H1 (cell line): Measurements from ENCODE around the gene FAM3B. TPM values are rescaled to one million over a fixed set of nuclear protein-coding genes. Genes with fewer than 3 reads are reported as not detected.

Experiments
- CTCF ChIA-PET: fragments of 300-600 bp; sonication (Branson Sonifier 250); formaldehyde crosslinking; loops from one replicate; lab custom pipeline; 2021; ENCODE audit not compliant: partially characterized antibody; lab: Charles Lee
- POLR2A ChIA-PET: fragments of 300-600 bp; sonication (Branson Sonifier 250); formaldehyde crosslinking; loops from one replicate; lab custom pipeline; 2021; ENCODE audit warnings: inconsistent platforms; ENCODE audit not compliant: partially characterized antibody; lab: Charles Lee
- DNase-seq, 2 experiments: peaks; one replicate each; pipeline versions ENCODE4 v3.0.0 to v3.0.0-alpha.2; 2010 to 2022; ENCODE audit warnings: low spot score in 2 of 2, low read depth in 1 of 2, mixed read lengths in 1 of 2
- FAIRE-seq: peaks from 2 replicates; lab custom pipeline; 2011; peaks lifted over from hg19 to GRCh38; lab: Jason Lieb, UNC
- H2AFZ ChIP-seq: 2 replicates; pipeline ENCODE4 v1.8.1; 2012; ENCODE audit warnings: low read length, inconsistent platforms
- H2AK5ac ChIP-seq: 2 replicates; pipeline ENCODE4 v1.6.1; 2013; ENCODE audit warnings: low read depth, low read length
- H2BK120ac ChIP-seq: replicated peaks from 2 replicates; pipeline ENCODE3; 2013; ENCODE audit warnings: low read depth, low read length, inconsistent platforms
- H2BK12ac ChIP-seq: 2 replicates; pipeline ENCODE4 v1.6.1; 2013; ENCODE audit warnings: low read depth, low read length
- H2BK15ac ChIP-seq: 2 replicates; pipeline ENCODE4 v1.6.1; 2013; ENCODE audit warnings: low read length
- H2BK20ac ChIP-seq: 2 replicates; pipeline ENCODE4 v1.6.1; 2013; ENCODE audit warnings: low read length
- H2BK5ac ChIP-seq: 2 replicates; pipeline ENCODE4 v1.6.1; 2013; ENCODE audit warnings: low read depth, low read length
- H3K14ac ChIP-seq: 2 replicates; pipeline ENCODE4 v1.6.1; 2013; ENCODE audit warnings: inconsistent platforms; ENCODE audit not compliant: insufficient read length
- H3K18ac ChIP-seq: 2 replicates; pipeline ENCODE4 v1.6.1; 2013; ENCODE audit warnings: low read length; ENCODE audit errors: extremely low read depth
- H3K23ac ChIP-seq: 2 replicates; pipeline ENCODE4 v1.6.1; 2013; ENCODE audit warnings: inconsistent platforms; ENCODE audit not compliant: insufficient read length
- H3K23me2 ChIP-seq: 2 replicates; pipeline ENCODE4 v1.6.1; 2013; ENCODE audit warnings: low read depth, low read length
- H3K27ac ChIP-seq: 2 replicates; pipeline ENCODE4 v1.6.1; 2011; ENCODE audit warnings: low read depth, low read length, inconsistent platforms
- H3K27me3 ChIP-seq, 4 experiments: replicated peaks in 1 of 4; 1 replicate in 1 of 4; 2 replicates in 3 of 4; pipeline versions ENCODE4 v1.6.1 to v1.8.1; 2011 to 2013; ENCODE audit warnings: low read length in 3 of 4, mild to moderate bottlenecking in 3 of 4, inconsistent platforms in 2 of 4, mixed read lengths in 2 of 4, moderate library complexity in 1 of 4; ENCODE audit not compliant: control insufficient read depth in 3 of 4, insufficient read depth in 3 of 4; ENCODE audit errors: extremely low read depth in 1 of 4
- H3K36me3 ChIP-seq, 4 experiments: 2 replicates each; pipeline versions ENCODE4 v1.6.1 to v1.8.1; 2011 to 2013; ENCODE audit warnings: mild to moderate bottlenecking in 4 of 4, low read length in 3 of 4, moderate library complexity in 2 of 4, control low read depth in 1 of 4, inconsistent platforms in 1 of 4; ENCODE audit not compliant: insufficient read depth in 4 of 4, control insufficient read depth in 2 of 4
- H3K4ac ChIP-seq: replicated peaks from 2 replicates; pipeline ENCODE3; 2013; ENCODE audit warnings: low read length, low read depth, mixed read lengths, inconsistent platforms; ENCODE audit not compliant: insufficient read length
- H3K4me1 ChIP-seq, 4 experiments: replicated peaks in 1 of 4; 1 replicate in 1 of 4; 2 replicates in 3 of 4; pipeline versions ENCODE4 v1.6.1 to v1.8.1; 2011 to 2013; ENCODE audit warnings: low read length in 3 of 4, inconsistent platforms in 2 of 4, mixed read lengths in 1 of 4; ENCODE audit not compliant: insufficient read depth in 4 of 4, control insufficient read depth in 3 of 4
- H3K4me2 ChIP-seq, 2 experiments: 2 replicates each; pipeline versions ENCODE4 v1.6.1 to v1.8.1; 2011 to 2013; ENCODE audit warnings: low read depth in 2 of 2, low read length in 2 of 2, control low read depth in 1 of 2, inconsistent platforms in 1 of 2, mild to moderate bottlenecking in 1 of 2; ENCODE audit not compliant: insufficient read depth in 1 of 2
- H3K4me3 ChIP-seq, 4 experiments: fragments of 200-600, 300-600 bp in 1 of 4; sonication (generic), shearing (Covaris generic), sonication (Bioruptor Twin) in 1 of 4; 2 replicates each; pipeline versions ENCODE4 v1.5.1 to v1.8.1; 2011 to 2016; ENCODE audit warnings: low read length in 4 of 4, low read depth in 3 of 4, control low read depth in 2 of 4, inconsistent platforms in 2 of 4, mild to moderate bottlenecking in 2 of 4, mixed read lengths in 1 of 4, moderate library complexity in 1 of 4; ENCODE audit not compliant: insufficient read depth in 2 of 4; ENCODE audit errors: extremely low read depth in 1 of 4
- H3K56ac ChIP-seq: replicated peaks from 2 replicates; pipeline ENCODE3; 2013; ENCODE audit warnings: low read depth, mild to moderate bottlenecking, mixed read lengths, low read length, inconsistent platforms; ENCODE audit not compliant: insufficient read length
- H3K79me1 ChIP-seq: 2 replicates; pipeline ENCODE4 v1.6.1; 2013; ENCODE audit warnings: low read depth, low read length, control low read depth
- H3K79me2 ChIP-seq, 2 experiments: 2 replicates each; pipeline versions ENCODE4 v1.6.1 to v1.8.1; 2012 to 2013; ENCODE audit warnings: low read length in 2 of 2, mild to moderate bottlenecking in 2 of 2, inconsistent platforms in 1 of 2; ENCODE audit not compliant: insufficient read depth in 2 of 2, control insufficient read depth in 1 of 2
- H3K9ac ChIP-seq, 4 experiments: replicated peaks in 1 of 4; 1 replicate in 1 of 4; 2 replicates in 3 of 4; pipeline versions ENCODE4 v1.6.1 to v1.8.1; 2011 to 2013; ENCODE audit warnings: low read depth in 3 of 4, low read length in 3 of 4, control low read depth in 2 of 4, mild to moderate bottlenecking in 2 of 4, moderate library complexity in 2 of 4, inconsistent platforms in 1 of 4; ENCODE audit errors: extremely low read depth in 1 of 4
- H3K9me3 ChIP-seq, 2 experiments: 2 replicates each; pipeline versions ENCODE4 v1.6.1 to v1.8.1; 2012 to 2013; ENCODE audit warnings: mild to moderate bottlenecking in 2 of 2, moderate library complexity in 2 of 2, control low read depth in 1 of 2, inconsistent platforms in 1 of 2, low read depth in 1 of 2, low read length in 1 of 2, mixed read lengths in 1 of 2; ENCODE audit not compliant: insufficient read depth in 2 of 2
- H4K20me1 ChIP-seq, 2 experiments: replicated peaks in 1 of 2; 2 replicates each; pipeline versions ENCODE3 to v1.8.1; 2011 to 2013; ENCODE audit warnings: inconsistent platforms in 2 of 2, low read length in 2 of 2, mild to moderate bottlenecking in 1 of 2; ENCODE audit not compliant: insufficient read depth in 2 of 2, control insufficient read depth in 1 of 2
- H4K5ac ChIP-seq: 2 replicates; pipeline ENCODE4 v1.6.1; 2013; ENCODE audit warnings: low read length, low read depth, mixed read lengths, inconsistent platforms; ENCODE audit not compliant: insufficient read length
- H4K8ac ChIP-seq: 2 replicates; pipeline ENCODE4 v1.8.0; 2013; ENCODE audit warnings: mild to moderate bottlenecking, moderate library complexity, low read length, inconsistent platforms; ENCODE audit not compliant: insufficient read depth; ENCODE audit errors: extremely low read depth
- H4K91ac ChIP-seq: replicated peaks from 2 replicates; pipeline ENCODE3; 2013; ENCODE audit warnings: low read length, mixed read lengths, inconsistent platforms; ENCODE audit not compliant: insufficient read length
- BRCA1 ChIP-seq: IDR thresholded peaks from 2 replicates; pipeline ENCODE4 v1.6.1; 2012; ENCODE audit warnings: low read depth, low read length, improper control_type of control experiment
- CEBPB ChIP-seq: IDR thresholded peaks from 2 replicates; pipeline ENCODE4 v1.6.1; 2012; ENCODE audit warnings: low read depth, low read length
- CHD2 ChIP-seq: IDR thresholded peaks from 2 replicates; pipeline ENCODE4 v1.6.1; 2012; ENCODE audit warnings: low read length, improper control_type of control experiment
- EZH2 ChIP-seq: fragments of 200-600 bp; sonication (generic); IDR thresholded peaks from 2 replicates; pipeline ENCODE4 v1.7.1; 2012; ENCODE audit warnings: low read depth, mild to moderate bottlenecking, moderate library complexity, low read length, inconsistent platforms; ENCODE audit not compliant: severe bottlenecking
- NRF1 ChIP-seq: IDR thresholded peaks from 2 replicates; pipeline ENCODE4 v1.6.1; 2011; ENCODE audit warnings: mild to moderate bottlenecking, low read depth, low read length, improper control_type of control experiment
- POLR2A ChIP-seq, 2 experiments: IDR thresholded peaks; 1 replicate in 1 of 2; 2 replicates in 1 of 2; pipeline ENCODE4 v1.6.1; 2011; ENCODE audit warnings: low read depth in 2 of 2, low read length in 2 of 2, mild to moderate bottlenecking in 2 of 2; ENCODE audit errors: control extremely low read depth in 1 of 2
- POLR2AphosphoS5 ChIP-seq: IDR thresholded peaks from 2 replicates; pipeline ENCODE4 v1.6.1; 2011; ENCODE audit warnings: low read depth, low read length
- RAD21 ChIP-seq, 2 experiments: IDR thresholded peaks in 1 of 2; conservative IDR thresholded peaks in 1 of 2; 2 replicates each; pipeline ENCODE4 v1.6.1; 2011; ENCODE audit warnings: low read depth in 2 of 2, low read length in 2 of 2, improper control_type of control experiment in 1 of 2, inconsistent platforms in 1 of 2, mild to moderate bottlenecking in 1 of 2, moderate library complexity in 1 of 2
- RNF2 ChIP-seq: fragments of 200-900, 300-1000 bp; sonication (generic); IDR thresholded peaks from 2 replicates; pipeline ENCODE4 v1.7.1; 2016; ENCODE audit warnings: borderline replicate concordance, low read depth, mild to moderate bottlenecking, antibody characterized with exemption, low read length; ENCODE audit not compliant: poor library complexity, severe bottlenecking; ENCODE audit errors: missing control alignments
- SAP30 ChIP-seq: fragments of 300-600 bp; sonication (generic); IDR thresholded peaks from 2 replicates; pipeline ENCODE4 v1.7.1; 2012; ENCODE audit warnings: low read length, moderate library complexity, mild to moderate bottlenecking, inconsistent platforms; ENCODE audit not compliant: insufficient read depth, insufficient replicate concordance
- SP2 ChIP-seq: IDR thresholded peaks from 2 replicates; pipeline ENCODE4 v1.6.1; 2012; ENCODE audit warnings: mild to moderate bottlenecking, low read length, inconsistent platforms
- SP4 ChIP-seq: IDR thresholded peaks from 2 replicates; pipeline ENCODE4 v1.6.1; 2012; ENCODE audit warnings: low read length, inconsistent platforms
- TCF12 ChIP-seq: IDR thresholded peaks from 2 replicates; pipeline ENCODE4 v1.6.1; 2011; ENCODE audit warnings: low read depth, mild to moderate bottlenecking, low read length
- WGBS, 2 experiments: shearing (Covaris generic) in 1 of 2; methylation state at CpG; one replicate each; pipeline versions ENCODE4 v1.1.6 to v1.1.7; 2013 to 2015; ENCODE audit warnings: low lambda C conversion rate in 2 of 2, mixed read lengths in 2 of 2, inconsistent platforms in 1 of 2, low coverage in 1 of 2, missing lambda C conversion rate in 1 of 2; ENCODE audit not compliant: insufficient replicate concordance in 2 of 2, insufficient coverage in 1 of 2, insufficient read length in 1 of 2; ENCODE audit errors: extremely low coverage in 1 of 2, missing lambda C conversion rate in 1 of 2; 5-methylcytosine and 5-hydroxymethylcytosine counted together
- polyA plus RNA-seq, 7 experiments: library from polyadenylated mRNA; depleted of rRNA in 3 of 7; stranded (reverse) in 5 of 7; unstranded in 2 of 7; fragments of >200 nt in 5 of 7; fragments of 200-250 nt in 2 of 7; gene quantifications; 1 replicate in 5 of 7; 2 replicates in 1 of 7; 4 replicates in 1 of 7; pipeline versions ENCODE4 v1.2.1 to v1.2.3, GENCODE V29; 2011 to 2013; ENCODE audit warnings: missing spikeins in 2 of 7, mixed read lengths in 2 of 7
- total RNA-seq: library from RNA; stranded (reverse); fragmentation: NEBNext Ultra II Directional; extraction: Animal tissue kit (Norgen Biotek cat#: 25700); gene quantifications from 2 replicates; pipeline ENCODE4 v1.2.1, GENCODE V29; 2021
- TF ChIP-seq, protein P1 (sequence below): IDR thresholded peaks from 2 replicates; pipeline ENCODE4 v1.6.1; 2011; ENCODE audit warnings: low read depth, mild to moderate bottlenecking, low read length; ENCODE audit not compliant: insufficient read depth

The FAM3B gene
- total and polyA plus RNA-seq, 2 of the 8 experiments (the other 6 are each of a cell fraction or from before 2014, with no cell fraction given) = 2.0 TPM

DNA sequence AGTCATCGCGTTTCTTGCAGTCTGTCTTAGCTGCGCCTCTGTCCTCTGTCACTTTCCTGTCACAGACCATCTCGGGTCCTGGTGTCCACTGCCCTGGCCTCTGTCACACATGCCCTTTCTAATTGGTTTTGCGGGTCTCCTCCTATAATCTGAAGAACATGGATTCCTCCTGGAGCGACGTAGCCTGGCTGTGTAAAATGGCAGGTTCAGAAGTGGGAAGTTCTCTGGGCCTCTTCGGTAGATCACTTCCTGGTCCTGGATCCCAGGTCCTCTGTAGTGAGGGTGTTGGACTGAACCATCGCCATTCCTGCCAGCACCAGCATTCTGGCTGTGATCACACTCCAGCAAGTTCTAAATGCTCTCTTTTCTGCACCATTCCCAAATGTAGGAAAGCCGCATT is 857 bp downstream of the FAM3B start:
- Histone ChIP-seq H3K4ac (no peak overlapping the region), H3K4me3 (peak overlapping the region in 2 of 4 experiments; percentile 46 to 67; a peak in 6 of 8 replicates), H3K56ac (no peak overlapping the region), H3K79me2 (no peaks in the 10 kb centered on the region), H3K18ac (no peak overlapping the region), H3K23ac (no peak overlapping the region), H2BK12ac (no peak overlapping the region), H4K5ac (no peak overlapping the region), H4K91ac (no peak overlapping the region), H3K14ac (no peak overlapping the region), H3K4me1 (peaks cover 0 to 1% (median under 1%) of the 10 kb centered on the region in 4 experiments; a peak in 4 of 7 replicates), H3K23me2 (peaks cover 9% of the 10 kb centered on the region; the same call in 1 of the 2 replicates), H3K4me2 (peak overlapping the region; percentile 63 to 82), H2AFZ (no peak overlapping the region), H3K27ac (no peak overlapping the region), H2BK120ac (no peak overlapping the region), H3K9me3 (no peaks in the 10 kb centered on the region), H3K27me3 (peaks cover 0 to 16% (median 10%) of the 10 kb centered on the region in 4 experiments; a peak in 6 of 7 replicates), H2AK5ac (no peak overlapping the region; the same call in 1 of the 2 replicates), H4K8ac (no peak overlapping the region), H2BK5ac (no peak overlapping the region), H2BK20ac (0 out of 2 replicates have a peak overlapping the region, but pooled peaks have one; percentile 23), H4K20me1 (peaks cover 0 to 2% of the 10 kb centered on the region in 2 experiments), H3K79me1 (no peaks in the 10 kb centered on the region), H2BK15ac (no peak overlapping the region), H3K36me3 (no peaks in the 10 kb centered on the region), H3K9ac (no peak overlapping the region)
- ChIA-PET CTCF (interaction anchor here (0.8 to 3.8 kb wide), 3 partner anchors 34 to 52 kb away, joined by 3 to 23 read pairs (median 5); no protein-coding TSS in a partner anchor), POLR2A (no interaction called here)
- DNase-seq (no peak), FAIRE-seq (no peak)
- TF ChIP-seq SP4 = no peak
- TF ChIP-seq POLR2A (IDR thresholded peaks at IDR 0.05; ENCODE audit: control extremely low read depth in 1 of 2, low read depth in 2 of 2, low read length in 2 of 2) = no peak
- TF ChIP-seq CHD2 = no peak
- TF ChIP-seq POLR2AphosphoS5 = no peak
- no peak for TF ChIP-seq NRF1
- no peak for TF ChIP-seq SP2
- no peak for TF ChIP-seq CEBPB
- TF ChIP-seq RAD21 (IDR thresholded peaks at IDR 0.05 in 1 of 2, conservative IDR thresholded peaks at IDR 0.05 in 1 of 2; ENCODE audit: low read depth in 2 of 2, low read length in 2 of 2) = no peak
- TF ChIP-seq BRCA1 = no peak
- TF ChIP-seq TCF12 = no peak
- TF ChIP-seq EZH2 = no peak
- TF ChIP-seq RNF2 = no peak
- TF ChIP-seq SAP30 = no peak
- TF ChIP-seq, protein P1, sequence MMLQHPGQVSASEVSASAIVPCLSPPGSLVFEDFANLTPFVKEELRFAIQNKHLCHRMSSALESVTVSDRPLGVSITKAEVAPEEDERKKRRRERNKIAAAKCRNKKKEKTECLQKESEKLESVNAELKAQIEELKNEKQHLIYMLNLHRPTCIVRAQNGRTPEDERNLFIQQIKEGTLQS = no peak
- 64% methylated on average over 10 of the region's 10 CpGs; no CpG with 5 or more reads in 1 of the 2 experiments for WGBS, 2 experiments
